HG03558 (cell line): ENCODE results near the gene LIFR.

Experiments used
- ATAC-seq: cut with Tn5 transposase; IDR thresholded peaks from one replicate; pipeline ENCODE4 v1.9.1; 2021; ENCODE audit warnings: moderate number of reproducible peaks; ENCODE audit not compliant: unreplicated experiment; ENCODE audit errors: extremely low read depth

The LIFR gene

DNA sequence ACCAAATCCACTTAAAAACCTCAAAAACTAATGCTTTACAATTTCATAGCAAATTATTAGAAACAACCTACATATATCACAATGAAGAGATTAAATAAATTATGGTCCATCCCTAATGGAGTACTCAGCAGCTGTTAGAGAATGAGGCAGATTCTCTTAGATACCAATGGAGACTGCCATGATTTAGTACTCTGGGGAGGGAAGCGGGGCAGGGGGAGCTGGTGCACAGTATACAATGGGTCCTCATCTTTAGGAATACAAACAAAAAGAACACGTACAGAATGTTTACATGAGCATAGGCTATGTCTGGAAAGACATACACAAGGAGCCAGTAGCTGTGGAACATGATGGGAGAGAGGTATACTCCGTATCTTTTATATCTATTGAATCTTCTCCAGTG is 2.0 kb downstream of the LIFR start:
- no peak for ATAC-seq

GRCh38 chr5:38553001-38553521 is 3.4 kb downstream of the LIFR start:
- no peak for ATAC-seq

- no peak for ATAC-seq
These were observed 5.1 kb downstream of the LIFR start for GRCh38 chr5:38551030-38552017.

- no peak for ATAC-seq
These were observed 8.2 kb downstream of the LIFR start for GRCh38 chr5:38548064-38548759.

- no peak for ATAC-seq
These were observed 9.2 kb downstream of the LIFR start for GRCh38 chr5:38547257-38547656.

DNA sequence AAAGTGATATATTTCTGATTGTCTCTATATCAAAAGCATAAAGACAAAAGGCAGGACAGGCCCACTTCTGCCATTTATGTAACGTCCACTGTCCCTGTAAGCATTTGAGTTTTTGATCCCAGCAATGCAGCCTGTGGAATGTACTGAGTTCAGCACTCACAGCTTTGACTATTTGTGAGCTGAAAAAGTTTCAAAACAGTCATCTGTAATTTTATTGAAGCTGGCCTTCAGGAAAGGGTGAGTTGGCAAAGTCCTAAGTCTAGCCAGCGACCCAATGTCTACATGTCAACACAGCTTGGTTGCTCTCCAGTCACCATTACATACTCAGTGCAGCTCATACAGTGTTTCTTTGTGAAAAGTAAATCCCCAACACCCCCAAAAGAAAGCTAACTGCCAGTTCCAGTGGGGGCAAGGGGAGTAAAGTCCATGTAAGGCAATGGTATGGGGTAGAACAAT is 9.7 kb downstream of the LIFR start:
- no peak for ATAC-seq

- ATAC-seq = no peak
These were observed 12.6 kb downstream of the LIFR start for GRCh38 chr5:38543886-38544285.

GRCh38 chr5:38543074-38543473 is 13.4 kb downstream of the LIFR start:
- ATAC-seq = no peak

DNA sequence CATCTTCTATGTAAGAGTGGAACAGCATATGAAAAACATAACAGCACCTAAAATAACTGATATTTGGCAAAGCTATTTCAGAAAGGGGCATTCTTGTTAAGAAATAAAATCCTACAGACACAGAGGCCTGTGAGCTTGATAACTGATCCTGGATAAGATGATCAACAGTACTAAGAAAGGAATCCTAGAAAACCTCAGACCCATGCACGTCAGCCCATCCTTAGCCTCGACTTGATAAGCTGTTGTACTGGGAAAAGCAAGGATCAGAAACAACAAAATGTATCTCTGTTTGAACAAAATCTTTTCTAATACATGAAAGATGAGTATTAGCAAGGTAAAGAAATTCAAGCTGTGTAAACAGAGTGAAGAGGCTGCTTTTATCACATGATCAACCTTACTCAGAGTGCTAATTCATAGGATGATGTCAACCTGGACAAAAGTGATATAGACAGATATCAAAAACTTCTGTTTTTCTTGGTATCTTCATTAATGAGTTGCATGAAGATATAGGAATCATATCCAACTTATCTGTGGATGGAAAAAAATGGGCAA is 15.2 kb downstream of the LIFR start:
- no peak for ATAC-seq

GRCh38 chr5:38540314-38540713 is 16.1 kb downstream of the LIFR start:
- no peak for ATAC-seq

DNA sequence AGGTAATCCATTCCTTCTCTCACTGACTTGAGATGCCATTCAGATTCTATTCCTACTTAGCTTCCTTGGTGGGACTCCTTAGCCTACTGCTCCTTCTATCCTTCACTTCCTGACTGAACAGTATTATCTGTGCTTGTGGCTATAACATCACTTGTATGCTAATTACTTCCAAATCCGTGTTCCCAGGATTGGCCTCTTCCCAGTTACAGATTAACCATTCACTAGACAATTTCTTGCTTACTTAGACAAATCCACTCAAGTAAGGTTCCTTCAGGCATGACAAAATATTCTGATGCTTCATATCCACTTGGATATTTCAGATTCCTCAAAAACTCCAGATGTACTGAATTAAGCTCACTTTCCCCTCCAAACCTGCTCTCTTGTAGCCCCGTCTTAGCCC is 18.3 kb downstream of the LIFR start:
- ATAC-seq = no peak

- ATAC-seq = no peak
These were observed 18.9 kb downstream of the LIFR start for GRCh38 chr5:38537505-38537904.

- ATAC-seq = no peak
These were observed 19.5 kb downstream of the LIFR start for GRCh38 chr5:38536968-38537367.

DNA sequence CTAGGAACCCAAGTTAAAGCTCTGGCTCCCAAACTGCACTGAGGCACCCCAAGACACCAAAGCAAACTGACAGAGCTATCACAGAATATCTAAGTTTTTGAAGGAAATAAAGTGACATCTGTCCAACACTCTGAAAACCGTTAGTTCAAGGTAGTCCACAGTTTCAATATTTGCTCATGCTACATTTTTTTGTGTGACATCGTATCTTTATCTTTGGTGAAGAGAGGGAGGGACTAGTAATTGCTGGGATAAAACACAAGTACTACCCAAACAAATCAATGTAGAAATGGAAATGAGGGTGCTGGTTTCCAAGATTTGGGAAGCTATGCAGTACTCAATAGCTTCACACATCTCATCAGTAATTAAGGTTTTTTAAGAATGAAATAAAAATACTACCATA is 20.6 kb downstream of the LIFR start:
- ATAC-seq = no peak

GRCh38 chr5:38535248-38535750 is 21.1 kb downstream of the LIFR start:
- ATAC-seq = no peak

DNA sequence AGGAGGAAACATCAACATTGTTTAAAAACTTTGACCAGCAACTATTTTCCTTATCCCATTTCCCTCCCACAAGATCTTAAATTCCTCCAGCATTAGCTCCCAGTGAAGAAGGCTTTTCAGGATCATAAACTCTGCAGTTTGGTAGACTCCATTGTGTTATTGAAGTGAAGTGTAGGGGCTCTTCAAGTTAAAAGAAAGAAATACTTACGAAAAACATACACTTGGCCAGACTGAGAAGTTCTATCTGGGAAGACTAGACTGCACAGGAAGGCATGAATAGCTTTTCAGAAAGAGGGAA is 22.3 kb downstream of the LIFR start:
- no peak for ATAC-seq

DNA sequence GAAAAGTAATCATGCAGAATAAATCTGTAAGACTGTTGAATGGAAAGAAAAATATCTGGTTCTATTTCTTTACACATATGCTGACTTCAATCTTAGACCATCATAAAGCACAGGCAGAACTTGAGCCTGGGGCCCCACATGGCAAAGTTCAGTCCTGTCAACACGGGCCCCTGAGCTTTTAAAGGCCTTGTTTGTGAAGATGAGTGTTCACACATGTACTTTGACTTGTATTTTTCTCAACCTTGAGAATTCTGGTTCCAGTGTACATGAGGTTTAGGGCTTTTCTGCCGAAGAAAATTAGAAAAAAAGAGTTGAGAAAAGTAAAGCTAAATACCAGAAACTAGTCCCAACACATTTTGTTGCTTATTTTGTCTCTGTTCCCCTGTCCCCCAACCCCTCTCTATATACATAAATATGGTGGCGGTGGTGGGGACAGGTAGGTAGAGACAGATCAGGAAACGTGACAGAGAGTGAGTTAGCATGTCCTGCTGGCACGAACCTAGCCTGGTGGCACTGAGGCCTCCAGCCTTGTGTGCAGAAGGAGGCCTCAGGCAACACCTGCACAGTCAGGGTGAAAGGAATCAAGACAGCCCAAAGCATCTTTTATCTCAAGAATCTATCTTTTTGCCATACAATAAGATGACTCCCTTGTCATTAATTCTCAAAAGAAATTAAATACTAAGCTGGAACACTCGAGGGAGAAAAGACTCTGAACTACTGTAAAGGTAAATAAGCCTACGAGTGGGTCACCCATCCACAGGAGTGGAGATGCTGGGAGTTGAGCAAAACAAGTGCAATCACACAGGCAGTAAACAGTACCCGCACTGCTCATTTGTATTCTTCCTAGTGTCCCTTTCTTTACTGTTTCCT is 22.9 kb downstream of the LIFR start:
- ATAC-seq = no peak

DNA sequence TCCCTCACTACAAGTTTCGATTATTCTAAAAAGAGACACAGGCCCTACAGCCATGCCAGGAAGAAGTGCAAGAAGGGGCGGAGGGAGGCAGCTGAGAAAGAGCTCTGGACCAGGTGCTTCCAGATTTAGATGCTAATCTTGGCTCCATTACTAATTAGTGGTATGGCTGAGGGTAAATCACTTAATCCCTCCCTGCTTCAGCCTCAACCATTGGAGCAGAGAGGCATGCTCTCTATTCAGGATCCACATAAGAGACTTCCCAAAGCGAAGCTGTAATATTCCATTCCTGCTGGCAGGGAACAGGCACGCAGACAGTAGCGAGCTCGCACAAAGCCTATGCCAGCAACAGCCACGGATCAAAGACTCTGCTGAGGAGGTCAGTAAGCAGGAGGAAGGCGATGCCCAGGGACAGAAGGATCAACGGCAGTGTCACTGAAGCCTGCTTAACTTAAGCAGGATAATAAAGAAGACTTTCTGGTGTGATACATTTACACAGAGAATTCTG is 24.2 kb downstream of the LIFR start:
- ATAC-seq = no peak

- ATAC-seq = no peak
These were observed 24.9 kb downstream of the LIFR start for GRCh38 chr5:38531518-38531917.
